ENCODE measurements around the gene SEC63. TPM values are rescaled to one million over a fixed set of nuclear protein-coding genes. Genes with fewer than 3 reads are reported as not detected.
"Not testable (repeated sequence)": the region's sequence is repeated elsewhere in the genome, so short reads cannot be mapped to it uniquely, and the experiment has no call there.

The SEC63 gene
- total and polyA plus RNA-seq, 4 experiments from 2014 or later, result 19.6 to 95.5 (median 68.7) TPM

GRCh38 chr6:107916961-107917360 is 41.0 kb downstream of the SEC63 start:
- CTCF ChIA-PET (ENCODE audit: partially characterized antibody), result interaction anchor here (1.8 kb wide), 2 partner anchors 16 to 49 kb away, joined by 3 to 4 read pairs; no protein-coding TSS in a partner anchor
- DNase-seq; H3K27me3 ChIP-seq (ENCODE audit: insufficient read depth, low read length); H3K4me3 ChIP-seq (ENCODE audit: low read length in 2 of 2); POLR2A ChIA-PET (ENCODE audit: partially characterized antibody); intact Hi-C loops (cut with micrococcal nuclease); H3K4me1 ChIP-seq (ENCODE audit: insufficient read depth, low read length); H3K27me3 Mint-ChIP-seq; H3K4me3 Mint-ChIP-seq; H3K4me1 Mint-ChIP-seq; H3K9me3 ChIP-seq (ENCODE audit: control insufficient read depth in 1 of 2, low read length in 2 of 2); H3K27ac ChIP-seq (ENCODE audit: low read depth, low read length): not testable (repeated sequence)
- Mint-ChIP-seq H3K9me3 (peaks cover 0 to 25% (median 15%) of the 10 kb centered on the region in 8 donors), H3K36me3 (peaks cover 74 to 79% of the 10 kb centered on the region in 2 donors), H3K27ac (peak overlapping the region in 1 of 7 donors; percentile 21)
- peaks cover 43% of the 10 kb centered on the region for H3K36me3 ChIP-seq (ENCODE audit: insufficient read depth, low read length)

- peaks cover 20% of the 10 kb centered on the region for H3K36me3 ChIP-seq (ENCODE audit: insufficient read depth, low read length)
- POLR2A ChIA-PET (ENCODE audit: partially characterized antibody), result interaction anchor here (0.6 kb wide), 1 partner anchor 796 kb away, joined by 3 read pairs; no protein-coding TSS in a partner anchor
- no peaks in the 10 kb centered on the region for H3K9me3 ChIP-seq (ENCODE audit: control insufficient read depth in 1 of 2, low read length in 2 of 2)
- no peak overlapping the region for H3K27ac ChIP-seq (ENCODE audit: low read depth, low read length)
- no peaks in the 10 kb centered on the region for H3K27me3 Mint-ChIP-seq
- no peaks in the 10 kb centered on the region for H3K4me1 ChIP-seq (ENCODE audit: insufficient read depth, low read length)
- no peak overlapping the region for H3K4me3 ChIP-seq (ENCODE audit: low read length in 2 of 2)
- peaks cover 60 to 73% of the 10 kb centered on the region in 2 donors for H3K36me3 Mint-ChIP-seq
- H3K9me3 Mint-ChIP-seq, result peaks cover 0 to 4% (median 1%) of the 10 kb centered on the region in 8 donors
- no peak overlapping the region for H3K4me3 Mint-ChIP-seq
- CTCF ChIA-PET (ENCODE audit: partially characterized antibody), result interaction anchor here (0.8 to 1.5 kb wide), 3 partner anchors 29 to 64 kb away, joined by 3 to 4 read pairs (median 3); no protein-coding TSS in a partner anchor
- H3K27me3 ChIP-seq (ENCODE audit: insufficient read depth, low read length), result no peaks in the 10 kb centered on the region
- H3K27ac Mint-ChIP-seq, result peak overlapping the region in 1 of 7 donors; percentile 61
- DNase-seq, result no peak
- H3K4me1 Mint-ChIP-seq, result peaks cover 0 to 6% (median 1%) of the 10 kb centered on the region in 4 donors
- intact Hi-C loops (cut with micrococcal nuclease), result no loop called here
Observed at GRCh38 chr6:107911692-107912091, 46.3 kb downstream of the SEC63 start.

GRCh38 chr6:107894809-107895396 is 63.1 kb downstream of the SEC63 start:
- peaks cover 61 to 66% of the 10 kb centered on the region in 2 donors for H3K36me3 Mint-ChIP-seq
- H3K9me3 ChIP-seq (ENCODE audit: control insufficient read depth in 1 of 2, low read length in 2 of 2), result no peaks in the 10 kb centered on the region
- CTCF ChIA-PET (ENCODE audit: partially characterized antibody), result interaction anchor here (2.1 kb wide), 1 partner anchor 28 kb away, joined by 7 read pairs; no protein-coding TSS in a partner anchor
- peaks cover 20% of the 10 kb centered on the region for H3K36me3 ChIP-seq (ENCODE audit: insufficient read depth, low read length)
- intact Hi-C loops (cut with micrococcal nuclease), result no loop called here
- no peak for DNase-seq
- peaks cover 0 to 12% (median 10%) of the 10 kb centered on the region in 4 donors for H3K4me1 Mint-ChIP-seq
- no peaks in the 10 kb centered on the region for H3K27me3 ChIP-seq (ENCODE audit: insufficient read depth, low read length)
- peak overlapping the region in 2 of 7 donors; percentile 43 to 55 for H3K27ac Mint-ChIP-seq
- POLR2A ChIA-PET (ENCODE audit: partially characterized antibody), result interaction anchor here (0.6 kb wide), 1 partner anchor 146 kb away, joined by 3 read pairs; no protein-coding TSS in a partner anchor
- H3K27ac ChIP-seq (ENCODE audit: low read depth, low read length), result no peak overlapping the region
- no peaks in the 10 kb centered on the region for H3K4me1 ChIP-seq (ENCODE audit: insufficient read depth, low read length)
- H3K4me3 Mint-ChIP-seq, result no peak overlapping the region
- H3K9me3 Mint-ChIP-seq, result peaks cover 0 to 2% (median 0%) of the 10 kb centered on the region in 8 donors
- H3K4me3 ChIP-seq (ENCODE audit: low read length in 2 of 2), result no peak overlapping the region
- no peaks in the 10 kb centered on the region for H3K27me3 Mint-ChIP-seq

- H3K27ac Mint-ChIP-seq; CTCF ChIA-PET (ENCODE audit: partially characterized antibody); H3K27me3 ChIP-seq (ENCODE audit: insufficient read depth, low read length); H3K27ac ChIP-seq (ENCODE audit: low read depth, low read length); H3K4me3 Mint-ChIP-seq; H3K27me3 Mint-ChIP-seq; H3K4me1 Mint-ChIP-seq; intact Hi-C loops (cut with micrococcal nuclease); H3K4me1 ChIP-seq (ENCODE audit: insufficient read depth, low read length); POLR2A ChIA-PET (ENCODE audit: partially characterized antibody); H3K9me3 ChIP-seq (ENCODE audit: control insufficient read depth in 1 of 2, low read length in 2 of 2); H3K4me3 ChIP-seq (ENCODE audit: low read length in 2 of 2); DNase-seq: not testable (repeated sequence)
- Mint-ChIP-seq H3K9me3 (peaks cover 0 to 18% (median 9%) of the 10 kb centered on the region in 8 donors), H3K36me3 (peaks cover 67 to 75% of the 10 kb centered on the region in 2 donors)
- peaks cover 20% of the 10 kb centered on the region for H3K36me3 ChIP-seq (ENCODE audit: insufficient read depth, low read length)
Observed at GRCh38 chr6:107890431-107890830, 67.6 kb downstream of the SEC63 start.

GRCh38 chr6:107885950-107886349 is 72.1 kb downstream of the SEC63 start:
- H3K36me3 ChIP-seq (ENCODE audit: insufficient read depth, low read length); H3K4me1 Mint-ChIP-seq; H3K27me3 ChIP-seq (ENCODE audit: insufficient read depth, low read length); H3K4me1 ChIP-seq (ENCODE audit: insufficient read depth, low read length); H3K27me3 Mint-ChIP-seq; POLR2A ChIA-PET (ENCODE audit: partially characterized antibody); H3K4me3 ChIP-seq (ENCODE audit: low read length in 2 of 2); intact Hi-C loops (cut with micrococcal nuclease); H3K9me3 ChIP-seq (ENCODE audit: control insufficient read depth in 1 of 2, low read length in 2 of 2); H3K4me3 Mint-ChIP-seq; DNase-seq; H3K27ac ChIP-seq (ENCODE audit: low read depth, low read length): not testable (repeated sequence)
- H3K36me3 Mint-ChIP-seq, result peaks cover 53 to 55% of the 10 kb centered on the region in 2 donors
- CTCF ChIA-PET (ENCODE audit: partially characterized antibody), result interaction anchor here (2.5 kb wide), 1 partner anchor 18 kb away, joined by 10 read pairs; no protein-coding TSS in a partner anchor
- peak overlapping the region in 1 of 7 donors; percentile 14 for H3K27ac Mint-ChIP-seq
- H3K9me3 Mint-ChIP-seq, result peaks cover 0 to 18% (median 9%) of the 10 kb centered on the region in 8 donors

- intact Hi-C loops (cut with micrococcal nuclease), result no loop called here
- Mint-ChIP-seq H3K27ac (peak overlapping the region in 3 of 7 donors; percentile 12 to 30 (median 29)), H3K27me3 (no peaks in the 10 kb centered on the region), H3K4me1 (no peaks in the 10 kb centered on the region), H3K9me3 (peaks cover 0 to 2% (median 0%) of the 10 kb centered on the region in 8 donors), H3K36me3 (peaks cover 42 to 58% of the 10 kb centered on the region in 2 donors), H3K4me3 (no peak overlapping the region)
- Histone ChIP-seq H3K4me3 (ENCODE audit: low read length in 2 of 2) (no peak overlapping the region), H3K36me3 (ENCODE audit: insufficient read depth, low read length) (peaks cover 20% of the 10 kb centered on the region), H3K27ac (ENCODE audit: low read depth, low read length) (no peak overlapping the region), H3K4me1 (ENCODE audit: insufficient read depth, low read length) (no peaks in the 10 kb centered on the region), H3K27me3 (ENCODE audit: insufficient read depth, low read length) (no peaks in the 10 kb centered on the region), H3K9me3 (ENCODE audit: control insufficient read depth in 1 of 2, low read length in 2 of 2) (no peaks in the 10 kb centered on the region)
- ChIA-PET CTCF (ENCODE audit: partially characterized antibody) (interaction anchor here (1.3 kb wide), 1 partner anchor 13 kb away, joined by 3 read pairs; no protein-coding TSS in a partner anchor), POLR2A (ENCODE audit: partially characterized antibody) (no interaction called here)
- DNase-seq, result no peak
Observed at GRCh38 chr6:107879941-107880340, 78.1 kb downstream of the SEC63 start.

GRCh38 chr6:107877968-107878367 is 80.0 kb downstream of the SEC63 start:
- Histone ChIP-seq H3K27me3 (ENCODE audit: insufficient read depth, low read length) (no peaks in the 10 kb centered on the region), H3K27ac (ENCODE audit: low read depth, low read length) (no peak overlapping the region), H3K9me3 (ENCODE audit: control insufficient read depth in 1 of 2, low read length in 2 of 2) (no peaks in the 10 kb centered on the region), H3K36me3 (ENCODE audit: insufficient read depth, low read length) (peaks cover 20% of the 10 kb centered on the region), H3K4me3 (ENCODE audit: low read length in 2 of 2) (no peak overlapping the region), H3K4me1 (ENCODE audit: insufficient read depth, low read length) (no peaks in the 10 kb centered on the region)
- Mint-ChIP-seq H3K9me3 (peaks cover 0 to 2% (median 0%) of the 10 kb centered on the region in 8 donors), H3K27me3 (no peaks in the 10 kb centered on the region), H3K4me1 (no peaks in the 10 kb centered on the region), H3K27ac (peak overlapping the region in 1 of 7 donors; percentile 31), H3K36me3 (peaks cover 47 to 61% of the 10 kb centered on the region in 2 donors), H3K4me3 (no peak overlapping the region)
- CTCF ChIA-PET (ENCODE audit: partially characterized antibody), result interaction anchor here (3.2 kb wide), 1 partner anchor 11 kb away, joined by 18 read pairs; no protein-coding TSS in a partner anchor
- POLR2A ChIA-PET (ENCODE audit: partially characterized antibody), result no interaction called here
- intact Hi-C loops (cut with micrococcal nuclease), result no loop called here
- DNase-seq, result no peak
